Left hindlimb (tissue), 1 donor: Measurements from ENCODE around the gene CGNL1.
A peak's percentile ranks its signal among the peaks of the same experiment; 100 is the strongest.

ENCODE experiments used
- DNase-seq: peaks from one replicate; pipeline ENCODE4 v3.0.0-alpha.2; 2018

Gene CGNL1

DNA sequence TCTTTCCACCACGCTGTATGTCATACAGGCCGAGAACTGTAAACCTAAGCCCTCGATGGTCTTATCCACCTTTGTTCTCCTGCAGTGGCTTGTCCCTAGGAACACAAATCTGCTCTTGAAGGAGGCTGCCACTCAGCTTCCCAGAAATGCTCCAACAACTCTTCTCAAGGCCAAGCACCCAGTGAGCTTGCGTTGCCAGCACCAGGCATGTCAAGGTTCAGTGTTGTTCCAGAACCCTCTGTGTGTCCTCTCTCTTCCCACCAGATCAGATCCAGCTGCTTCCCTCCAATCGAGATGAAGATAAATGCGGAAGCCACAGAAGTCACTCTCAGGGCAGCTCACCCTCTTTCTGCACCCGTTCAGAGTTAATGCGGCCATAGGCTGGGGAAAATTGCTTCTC is 204.1 kb downstream of the CGNL1 start:
- no peak for DNase-seq

DNA sequence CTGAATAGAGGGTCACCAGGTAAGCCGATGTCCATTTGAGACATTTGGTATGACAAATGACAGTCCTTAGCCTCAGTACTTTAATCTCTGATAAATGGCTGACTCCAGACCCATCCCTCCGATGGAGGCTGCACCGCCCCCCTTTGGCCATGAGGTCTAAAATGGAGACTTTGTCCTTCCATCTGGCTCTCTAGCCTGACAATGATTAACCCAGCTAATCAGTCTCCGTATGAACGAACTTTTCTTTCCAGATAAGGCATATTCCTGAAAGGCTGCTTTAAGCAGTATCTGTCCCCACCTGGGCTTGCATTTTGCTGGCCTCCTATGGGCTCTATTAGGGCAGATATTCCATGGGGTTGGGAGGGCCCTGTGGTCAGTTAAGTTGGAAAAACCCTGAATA is 204.6 kb downstream of the CGNL1 start:
- no peak for DNase-seq

DNA sequence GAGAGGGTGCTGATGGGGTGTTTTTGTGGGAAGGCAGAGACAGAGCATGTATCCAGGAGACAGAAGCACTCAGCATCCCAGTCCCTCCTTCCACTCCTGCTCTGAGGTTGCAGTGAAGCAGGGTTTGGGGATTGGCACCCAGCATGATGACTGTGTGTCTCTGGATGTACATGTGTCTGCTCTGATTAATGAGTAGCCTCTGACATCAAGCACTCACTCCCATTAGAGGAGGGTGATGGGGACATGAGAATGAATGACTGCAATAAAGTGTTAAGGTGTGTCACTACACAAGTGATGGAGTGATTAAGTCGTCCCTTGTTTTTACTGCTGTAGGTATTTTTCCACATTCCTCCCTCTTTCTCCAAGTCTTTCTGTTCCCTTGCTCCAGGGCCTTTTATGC is 205.8 kb downstream of the CGNL1 start:
- no peak for DNase-seq

DNA sequence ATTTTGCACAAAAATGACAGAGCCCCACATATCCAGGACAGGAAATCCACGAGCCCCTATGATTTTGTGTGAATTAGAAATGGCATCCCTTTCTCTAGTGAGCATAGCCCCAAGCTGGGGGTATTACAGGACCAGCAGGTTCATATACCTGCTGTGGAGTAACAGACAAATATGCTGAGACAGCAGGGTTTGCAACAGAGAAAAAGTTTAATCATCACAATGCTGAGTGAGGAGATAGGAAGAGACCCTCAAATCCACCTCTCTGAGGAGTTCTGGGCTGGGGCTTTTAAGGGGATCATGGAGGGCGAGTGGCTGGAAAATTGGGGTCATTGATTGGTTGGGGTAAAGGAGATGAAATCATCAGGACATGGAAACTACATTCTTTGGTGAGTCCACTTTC is 207.0 kb downstream of the CGNL1 start:
- DNase-seq, result no peak

DNA sequence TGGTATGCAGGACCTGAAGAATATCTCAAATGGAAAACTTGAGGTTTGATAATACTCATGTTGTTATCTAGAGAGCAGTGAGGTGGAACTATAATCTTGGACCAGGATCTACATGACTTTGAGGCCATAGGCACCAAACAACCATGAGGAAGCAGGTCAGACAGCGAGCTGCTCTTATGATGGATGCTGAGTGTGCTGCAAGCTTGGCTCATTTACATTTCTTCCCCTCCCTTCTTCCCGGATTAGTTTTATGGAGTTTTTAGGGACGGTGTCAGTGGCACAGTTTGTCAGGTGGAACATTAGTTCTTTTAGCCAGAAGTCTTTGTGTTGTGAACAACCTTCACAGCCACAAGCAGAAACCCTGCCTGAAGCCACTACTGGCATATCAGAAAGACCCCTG is 207.4 kb downstream of the CGNL1 start:
- no peak for DNase-seq

DNA sequence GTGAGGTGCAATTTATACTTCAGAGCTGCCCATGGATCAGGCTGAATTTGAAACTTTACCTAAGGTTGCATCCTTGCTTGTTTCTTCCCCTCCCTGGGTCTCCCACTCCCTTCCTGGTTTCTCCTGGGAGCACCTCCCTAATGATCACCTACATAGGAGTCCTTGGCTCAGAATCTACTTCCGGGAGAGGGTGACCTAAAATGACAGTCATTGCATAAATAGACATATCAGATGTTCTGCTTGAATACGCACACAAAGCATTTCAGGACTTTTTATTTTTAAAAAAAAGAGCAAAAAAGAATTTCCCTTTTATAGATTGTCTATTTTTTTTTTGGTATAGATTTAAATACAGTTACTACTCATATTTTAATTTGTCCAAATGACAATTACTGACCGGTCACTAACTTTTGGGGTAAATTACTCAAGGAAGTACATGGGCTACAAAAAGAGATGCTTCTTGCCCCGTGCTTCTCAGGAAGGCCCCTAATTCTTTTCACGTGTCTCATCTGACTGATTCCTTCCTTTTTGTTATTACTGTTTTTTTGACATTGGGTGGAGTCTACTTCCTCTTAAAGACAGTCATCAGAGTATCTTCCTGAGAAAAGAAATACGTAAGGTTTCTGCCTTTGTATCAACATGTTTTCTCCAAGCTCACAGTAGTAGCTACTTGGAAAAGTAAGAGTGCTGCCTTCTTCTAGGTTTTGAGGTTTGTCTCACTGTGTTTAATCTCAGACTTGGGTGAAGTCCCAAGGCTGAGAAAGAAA is 210.5 kb downstream of the CGNL1 start:
- no peak for DNase-seq

DNA sequence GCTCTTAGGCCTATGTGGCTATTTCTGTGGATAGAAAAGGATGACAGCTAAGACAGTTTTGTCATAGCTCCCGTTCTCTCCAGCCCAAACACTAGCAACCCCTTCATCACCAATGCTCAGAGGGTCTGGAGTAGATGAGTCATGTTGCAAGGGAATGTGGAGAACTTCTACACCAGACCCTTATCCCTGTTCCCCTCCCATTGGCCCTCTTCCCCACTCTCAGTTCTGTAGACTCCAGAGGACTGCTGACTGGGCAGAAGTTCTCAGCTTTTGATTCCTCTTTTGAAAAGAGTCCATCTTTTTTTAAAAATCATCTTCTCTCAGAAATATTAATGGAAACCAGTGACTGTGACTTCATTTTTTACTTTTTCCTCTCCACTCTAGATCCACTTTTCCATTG is 213.0 kb downstream of the CGNL1 start:
- no peak for DNase-seq

DNA sequence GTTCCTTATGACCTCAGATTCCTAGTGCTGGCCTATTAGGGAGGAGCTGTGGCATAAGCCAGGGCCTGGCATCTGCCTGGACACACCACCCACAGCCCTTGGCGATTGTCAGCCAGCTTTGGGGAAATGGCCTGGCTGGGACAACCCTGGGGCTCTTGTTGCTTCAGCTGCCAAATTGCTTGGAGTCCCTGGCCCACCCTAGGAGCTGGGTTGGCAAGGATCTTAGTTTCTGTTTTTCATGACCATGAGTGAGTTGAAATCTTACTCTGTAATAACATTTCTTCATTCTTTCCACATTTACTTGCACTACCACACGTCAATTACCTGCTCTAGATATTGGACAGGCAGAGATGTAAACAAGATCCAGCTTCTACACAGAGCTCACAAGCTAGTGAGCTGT is 213.4 kb downstream of the CGNL1 start:
- DNase-seq, result no peak

DNA sequence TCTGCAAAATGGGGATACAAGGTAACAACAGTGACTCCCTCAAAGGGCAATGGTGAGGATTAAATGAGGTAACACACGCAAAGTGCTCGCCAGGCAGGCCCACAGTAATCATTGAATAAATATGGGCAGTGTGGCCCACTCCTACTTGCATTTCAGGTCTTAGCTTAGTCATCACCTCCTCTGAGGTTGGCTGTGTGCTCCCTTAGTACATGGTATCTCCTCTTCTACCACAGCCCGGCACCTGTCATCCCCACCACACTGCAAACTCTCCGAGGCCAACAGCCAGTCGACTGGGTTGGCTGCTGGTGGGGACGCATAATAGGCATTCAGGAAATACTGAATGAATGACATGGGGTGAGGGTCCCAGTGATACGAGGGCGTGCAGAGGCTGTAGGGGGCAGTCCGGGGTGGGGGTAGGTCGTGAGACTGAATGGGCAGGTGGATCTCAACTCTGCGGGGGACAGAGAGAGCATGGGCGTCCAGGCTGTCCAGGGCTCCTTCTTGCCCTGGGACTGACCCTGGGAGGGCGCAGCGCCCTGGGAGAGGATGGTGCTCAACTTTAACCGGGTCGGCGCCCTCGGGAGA is 215.0 kb downstream of the CGNL1 start:
- no peak for DNase-seq

DNA sequence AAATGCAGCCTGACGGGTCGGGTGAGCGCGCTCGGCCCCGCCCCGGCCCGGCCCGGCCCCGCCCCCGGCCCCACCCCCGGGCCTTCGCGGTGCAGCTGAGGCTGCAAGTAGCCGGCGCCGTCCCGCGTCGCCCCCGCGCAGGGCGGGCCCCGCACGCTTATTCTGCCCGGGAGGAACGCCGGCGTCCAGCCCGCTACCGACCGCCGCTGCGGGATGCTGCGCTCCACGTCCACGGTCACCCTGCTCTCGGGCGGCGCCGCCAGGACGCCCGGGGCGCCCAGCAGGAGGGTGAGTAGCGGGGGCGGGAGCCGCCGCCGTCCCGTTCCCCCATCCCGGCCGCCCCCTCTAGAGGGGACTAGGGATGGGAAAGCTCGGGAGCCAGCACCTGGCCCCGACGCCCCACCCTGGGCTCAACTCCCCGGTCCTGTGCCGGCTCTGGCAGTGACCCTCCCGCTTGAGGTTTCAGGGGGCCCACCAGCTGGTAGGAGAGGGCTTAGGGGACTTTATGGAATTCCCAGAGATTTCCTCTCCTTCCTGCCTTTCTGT is 215.6 kb downstream of the CGNL1 start, which contains the start of gene MYZAP:
TSS of gene MYZAP (plus strand) at position 83 of the 546 bp plus-strand sequence. CDS start at position 214, 131 bp downstream.
- peak; percentile 61 for DNase-seq

DNA sequence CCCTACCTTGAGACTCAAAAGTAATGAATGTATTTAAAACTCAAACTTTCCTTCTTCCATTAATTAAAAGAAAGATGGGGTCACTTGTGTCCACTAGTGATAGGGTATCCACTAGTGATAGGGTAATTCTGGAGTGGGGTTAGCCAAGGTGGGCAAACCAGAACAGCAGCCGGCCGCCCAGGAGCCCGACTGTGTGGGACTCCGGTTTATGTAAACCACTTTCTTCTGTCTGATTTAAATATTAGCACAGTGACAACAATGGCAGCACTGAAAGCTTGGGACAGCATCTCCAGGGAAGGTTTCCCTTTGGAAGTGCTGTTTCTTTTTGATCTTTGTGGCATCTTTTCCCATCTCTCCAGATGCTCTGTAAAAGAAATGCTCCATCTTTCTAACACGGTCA is 216.1 kb downstream of the CGNL1 start:
- no peak for DNase-seq

DNA sequence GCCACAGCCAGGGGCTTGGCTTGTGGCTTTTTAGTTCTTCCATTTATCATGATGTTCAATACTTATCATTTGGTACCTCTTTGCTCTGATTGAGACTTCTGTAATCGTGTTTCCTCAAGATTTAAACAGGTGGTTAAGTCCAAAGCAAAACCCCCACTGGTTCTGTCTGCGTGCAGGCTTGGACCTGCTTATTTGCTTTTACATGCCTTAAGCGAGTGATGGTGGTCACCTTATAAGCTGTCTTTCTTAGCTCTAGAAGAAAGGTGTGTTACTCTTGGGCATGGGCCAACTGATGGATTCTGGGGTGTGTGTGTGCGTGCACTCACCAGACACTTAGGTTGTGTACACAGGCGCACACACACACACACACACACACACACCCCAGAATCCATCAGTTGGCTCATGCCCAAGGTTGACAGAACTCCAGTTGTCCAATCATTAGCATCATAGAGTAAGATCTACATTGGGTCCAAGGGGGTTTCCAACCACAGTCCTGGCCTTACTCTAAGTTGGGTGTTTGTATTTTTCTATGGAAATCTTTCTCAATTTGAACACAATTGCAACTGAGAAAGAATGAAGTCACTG is 216.6 kb downstream of the CGNL1 start:
- no peak for DNase-seq

DNA sequence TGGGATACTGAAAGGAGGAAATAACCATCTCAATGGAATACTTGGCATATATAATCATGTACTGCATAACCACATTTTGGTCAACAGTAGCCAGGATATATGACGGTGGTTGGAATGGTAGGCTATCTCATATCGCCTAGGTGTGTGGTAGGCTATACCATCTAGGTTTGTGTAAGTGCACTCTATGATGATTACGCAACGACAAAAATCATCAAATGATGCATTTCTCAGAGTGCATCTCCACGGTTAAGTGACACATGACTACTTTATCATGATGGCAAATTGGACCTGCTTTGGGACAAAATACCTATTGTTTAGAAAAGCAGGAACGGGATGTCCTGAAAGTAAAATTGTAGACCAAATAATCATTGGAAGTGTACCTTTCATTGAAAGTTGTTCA is 218.2 kb downstream of the CGNL1 start:
- no peak for DNase-seq

DNA sequence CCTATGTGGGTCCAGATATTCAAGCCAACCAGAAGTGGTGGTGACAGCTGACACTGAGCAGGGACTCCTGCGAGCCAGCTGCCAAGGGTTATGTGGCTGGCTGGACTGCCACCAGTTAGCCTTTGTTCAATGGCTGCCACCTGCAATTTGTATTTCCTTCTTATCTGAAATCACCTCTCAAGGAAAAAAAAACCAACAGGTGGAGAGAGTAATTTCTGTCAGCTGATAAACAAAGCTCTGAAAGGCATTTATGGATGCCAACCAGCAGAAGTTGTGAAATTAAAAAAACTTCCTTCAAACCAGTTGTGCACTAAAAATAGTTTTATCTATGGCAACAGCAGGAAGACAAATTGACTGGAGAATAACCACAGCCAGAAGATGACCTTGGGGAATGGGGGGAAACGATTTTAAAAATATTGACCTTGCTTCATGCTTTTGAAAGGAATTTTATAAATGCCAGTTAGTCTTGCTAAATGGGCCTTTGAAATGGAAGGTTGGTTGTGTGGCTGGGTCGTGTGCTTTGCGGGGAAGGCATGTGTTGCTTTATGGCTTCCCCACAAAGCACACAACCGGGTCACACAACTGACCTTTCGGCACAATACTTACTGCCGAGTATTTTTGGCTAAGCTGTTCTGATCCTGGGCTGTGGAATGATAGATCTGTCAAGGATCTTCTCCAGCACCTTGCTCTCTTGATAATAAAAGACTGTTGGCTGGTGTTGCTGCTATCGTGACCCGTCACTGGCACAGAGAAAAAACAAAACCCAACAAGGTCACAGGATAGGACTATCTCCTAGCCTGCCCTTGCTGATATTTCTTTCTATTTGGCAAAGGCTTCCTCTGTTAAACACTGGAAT is 218.9 kb downstream of the CGNL1 start:
- DNase-seq, result no peak

DNA sequence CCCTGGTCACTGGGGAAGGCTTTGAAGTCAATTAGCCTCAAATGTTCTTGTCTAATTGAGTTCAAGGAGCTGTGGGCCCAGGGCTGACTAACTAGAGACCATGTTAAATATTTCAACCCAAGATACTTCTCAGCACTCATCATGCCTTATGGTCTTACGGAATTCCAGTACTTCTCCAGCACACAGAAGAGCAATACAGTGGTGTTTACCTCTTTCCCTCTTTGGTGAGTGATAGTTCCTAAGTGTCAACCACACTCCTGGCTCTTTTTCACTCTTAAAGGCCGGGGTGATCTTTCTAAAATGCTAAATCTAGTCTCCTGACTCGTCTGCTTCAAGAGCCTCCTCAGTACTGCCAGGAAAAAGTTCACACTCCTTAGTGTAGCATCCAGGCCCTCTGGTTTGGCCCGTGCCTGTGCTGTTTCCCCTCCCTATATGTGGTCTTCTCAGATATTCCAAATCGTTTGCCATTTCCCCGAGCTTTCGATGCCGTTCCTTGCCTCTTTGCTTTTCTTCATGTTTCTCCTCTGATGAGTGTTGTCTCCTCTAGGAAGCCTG is 220.1 kb downstream of the CGNL1 start:
- no peak for DNase-seq

DNA sequence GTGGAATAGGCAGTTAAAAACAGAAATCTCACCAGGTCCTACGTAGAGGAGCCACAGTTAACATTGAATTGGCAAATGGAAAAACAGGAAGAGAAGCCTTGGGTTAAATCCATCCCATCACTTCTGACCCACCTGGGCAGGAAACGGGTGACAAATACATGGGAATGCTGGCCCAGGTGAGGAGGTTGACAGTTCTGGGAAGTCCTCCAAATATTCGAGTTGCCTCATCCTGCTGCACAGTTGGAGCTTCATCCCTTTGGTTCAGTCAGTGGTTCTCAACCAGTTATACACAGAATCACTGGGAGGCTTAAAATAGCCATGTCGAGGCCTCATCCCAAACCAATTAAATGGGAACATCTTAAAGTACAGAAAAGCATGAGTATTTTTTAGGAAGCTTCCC is 220.7 kb downstream of the CGNL1 start:
- no peak for DNase-seq

DNA sequence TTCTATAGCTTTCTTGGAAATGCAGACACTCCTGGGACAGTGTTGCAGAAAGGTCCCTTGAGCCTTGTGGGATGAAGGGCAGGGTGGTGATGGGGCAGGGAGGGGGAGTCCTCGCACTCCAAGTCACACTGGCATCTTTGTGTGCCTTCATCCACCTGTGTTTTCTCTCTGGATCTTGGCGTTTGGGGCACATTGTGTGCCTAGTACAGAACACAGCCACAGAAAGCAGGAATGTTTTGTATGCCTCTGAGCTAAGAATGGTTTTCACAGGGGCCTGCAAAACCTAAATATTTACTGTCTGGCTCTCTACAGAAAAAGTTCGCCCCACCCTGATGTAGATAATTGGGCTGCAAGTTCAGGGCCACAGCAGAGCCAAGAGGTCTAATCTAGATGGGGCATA is 221.1 kb downstream of the CGNL1 start:
- DNase-seq, result no peak

DNA sequence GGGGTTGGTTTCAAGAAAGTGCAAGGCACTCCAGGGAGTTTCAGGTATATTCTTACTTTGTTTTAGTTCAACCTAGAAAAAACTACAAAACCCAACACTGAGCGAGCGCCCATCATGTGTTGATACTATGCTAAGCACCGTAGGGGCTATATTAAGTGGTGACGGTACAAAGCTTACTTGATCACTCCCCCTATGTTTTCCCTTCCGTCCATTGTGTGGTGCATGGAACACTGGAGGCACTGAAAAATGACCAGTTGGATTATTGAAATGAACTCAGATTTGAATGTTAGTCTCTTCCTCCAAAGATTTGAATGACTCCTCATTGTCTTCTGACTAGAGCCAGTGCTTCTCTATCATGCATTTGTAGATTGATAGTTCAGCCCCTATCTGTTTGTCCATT is 222.0 kb downstream of the CGNL1 start:
- no peak for DNase-seq

DNA sequence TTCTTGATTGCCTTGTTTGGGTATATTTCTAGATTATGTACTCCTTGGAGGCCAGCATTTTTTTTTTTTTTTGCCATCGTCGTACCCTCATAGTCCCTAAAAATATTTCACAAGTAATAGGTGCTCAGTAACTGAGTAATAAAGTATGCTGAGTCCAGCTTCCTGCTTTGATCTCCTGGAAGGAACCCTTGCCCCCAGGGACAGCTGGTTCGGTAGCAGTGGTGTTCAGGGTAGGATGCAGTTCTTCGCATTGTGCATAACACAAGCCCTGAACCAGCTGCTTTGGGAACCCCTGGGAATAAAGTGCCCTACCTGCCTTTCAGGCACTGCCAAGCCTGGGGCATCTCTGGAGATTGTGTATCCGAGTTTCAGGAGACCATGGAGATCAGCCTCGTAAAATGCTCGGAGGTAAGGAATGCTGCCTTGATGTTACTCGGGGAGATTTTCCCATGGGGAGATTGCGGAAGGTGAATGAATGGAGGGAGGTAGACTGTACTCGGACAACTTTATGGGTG is 223.0 kb downstream of the CGNL1 start:
- no peak for DNase-seq

DNA sequence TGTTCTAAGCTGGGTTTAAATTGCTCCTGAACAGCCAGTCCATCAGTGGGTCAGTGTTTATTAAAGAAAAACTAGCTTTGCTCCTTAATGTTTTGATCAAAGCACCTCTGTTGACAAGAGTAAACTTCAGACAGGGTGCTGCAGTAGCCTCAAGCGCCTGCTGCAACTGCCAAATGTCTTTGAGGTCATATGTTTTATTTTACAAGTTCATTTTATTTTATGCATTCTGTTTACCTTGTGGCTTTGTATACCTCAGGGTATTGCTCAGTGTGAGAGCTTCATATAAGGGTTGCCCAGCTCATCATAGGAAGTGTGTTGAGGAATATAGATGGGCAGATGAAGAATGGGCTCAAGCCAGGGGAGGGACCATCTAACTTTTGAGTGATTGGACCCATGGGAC is 223.9 kb downstream of the CGNL1 start:
- DNase-seq, result no peak
